ENCODE data around the gene COBL.

DNA sequence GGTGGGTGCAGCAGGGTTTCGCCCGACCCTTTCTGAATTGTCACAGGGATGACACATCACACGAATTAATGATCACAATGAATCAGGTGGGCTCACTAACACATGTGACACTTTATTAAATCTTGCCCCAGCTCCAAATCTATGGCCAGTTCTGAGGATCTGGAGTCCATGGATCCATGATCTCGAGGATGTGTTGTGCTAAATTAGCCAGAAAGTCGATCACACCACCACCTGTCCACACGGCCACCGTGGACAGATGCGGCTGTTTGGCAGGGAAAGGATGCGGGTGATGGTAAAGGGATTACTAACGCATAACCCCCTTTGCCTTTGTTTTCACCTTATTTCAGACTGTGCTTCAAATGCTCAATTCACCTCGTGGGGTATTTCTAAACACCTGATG lies 96.4 kb downstream of the COBL start:
- TF ChIP-seq POLR2A (IDR thresholded peaks at IDR 0.05) (no peak), CTCF (IDR thresholded peaks at IDR 0.05) (no peak)
